Lung (tissue), 12 donors: Measurements from ENCODE around the gene USH2A. TPM values are rescaled to one million over a fixed set of nuclear protein-coding genes. Genes with fewer than 3 reads are reported as not detected.

Experiments used
- ATAC-seq: fragments of 200-7000 bp; cut with Tn5 transposase; one replicate; pipeline ENCODE4 v1.9.1; 2020; ENCODE audit warnings: moderate number of reproducible peaks; ENCODE audit not compliant: insufficient read depth, low FRiP score
- DNase-seq, 3 donors: peaks; one replicate each; pipeline ENCODE4 v3.0.0-alpha.2; 2013 to 2017
- H3K27ac ChIP-seq, 2 donors: one replicate each; pipeline ENCODE4 v1.5.1; 2013; ENCODE audit warnings: mild to moderate bottlenecking in 2 of 2, moderate library complexity in 2 of 2, control low read depth in 1 of 2, inconsistent platforms in 1 of 2, low read depth in 1 of 2, low read length in 1 of 2
- H3K27me3 ChIP-seq, 3 donors: one replicate each; pipeline ENCODE4 v1.5.1; 2013; ENCODE audit warnings: low read length in 2 of 3; ENCODE audit not compliant: control insufficient read depth in 3 of 3, insufficient read depth in 3 of 3
- H3K36me3 ChIP-seq, 4 donors: one replicate each; pipeline ENCODE4 v1.5.1; 2013; ENCODE audit warnings: low read length in 4 of 4, mild to moderate bottlenecking in 1 of 4, moderate library complexity in 1 of 4; ENCODE audit not compliant: control insufficient read depth in 4 of 4, insufficient read depth in 4 of 4
- H3K4me1 ChIP-seq, 5 donors: one replicate each; pipeline ENCODE4 v1.5.1; 2013; ENCODE audit warnings: low read length in 5 of 5, mild to moderate bottlenecking in 2 of 5, moderate library complexity in 1 of 5; ENCODE audit not compliant: control insufficient read depth in 5 of 5, insufficient read depth in 5 of 5
- H3K4me3 ChIP-seq: one replicate; pipeline ENCODE4 v1.5.1; 2013; ENCODE audit warnings: mild to moderate bottlenecking, control low read depth, moderate library complexity
- H3K9ac ChIP-seq, 2 donors: one replicate each; pipeline ENCODE4 v1.5.1; 2013; ENCODE audit warnings: low read length in 2 of 2, control low read depth in 1 of 2; ENCODE audit not compliant: insufficient read depth in 1 of 2
- H3K9me3 ChIP-seq, 4 donors: one replicate each; pipeline ENCODE4 v1.5.1; 2013; ENCODE audit warnings: low read length in 3 of 4, mild to moderate bottlenecking in 1 of 4, moderate library complexity in 1 of 4; ENCODE audit not compliant: control insufficient read depth in 4 of 4, insufficient read depth in 3 of 4
- CTCF ChIP-seq: IDR thresholded peaks from 2 replicates; pipeline ENCODE4 v1.5.1; 2012; ENCODE audit warnings: mild to moderate bottlenecking; ENCODE audit errors: control extremely low read depth, extremely low read depth
- WGBS, 2 donors: extraction: QIAGEN DNeasy Blood & Tissue Kit; methylation state at CpG; one replicate each; pipeline ENCODE4 v1.1.7; 2013; 5-methylcytosine and 5-hydroxymethylcytosine counted together
- polyA plus RNA-seq, 2 donors: library from polyadenylated mRNA; stranded (reverse); fragments of 200-250 nt; gene quantifications; one replicate each; pipeline ENCODE4 v1.2.1, GENCODE V29; 2013
- total RNA-seq, 2 donors: library from RNA; depleted of rRNA in 1 of 2; stranded (reverse); fragments of >200 nt in 1 of 2; gene quantifications; one replicate each; pipeline ENCODE4 v1.2.1, GENCODE V29; 2014 to 2021
- donor health status: control.
- donor health status: control.
- donor health status: Bipolar disorder and iron deficiency.
- donor health status: healthy.
- donor health status: DM: yes; HTN: yes; CAD: no.

Gene USH2A
- total and polyA plus RNA-seq, 4 donors: under 0.01 to 0.11 TPM; not detected in 2

DNA sequence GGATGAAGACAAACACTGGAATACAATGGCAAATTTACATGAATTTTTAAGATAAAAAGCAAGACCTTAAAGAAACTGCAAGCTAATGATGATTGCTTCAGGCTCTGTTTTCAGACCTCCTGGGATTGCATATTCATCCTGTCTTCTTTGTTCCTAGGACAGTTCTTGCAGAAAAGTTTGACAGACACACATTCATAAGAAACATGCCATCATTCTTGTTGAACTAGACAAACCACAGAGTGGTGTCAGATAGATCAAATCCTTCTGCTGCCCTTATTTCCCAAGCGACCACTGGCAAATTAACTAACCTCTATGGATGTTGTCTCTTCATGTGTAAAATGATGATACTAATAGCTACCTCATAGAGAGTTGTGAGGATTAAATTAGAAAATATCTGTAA lies 674.8 kb downstream of the USH2A start:
- Histone ChIP-seq H3K27me3 (no peaks in the 10 kb centered on the region), H3K9ac (no peak overlapping the region), H3K36me3 (no peaks in the 10 kb centered on the region), H3K4me1 (no peaks in the 10 kb centered on the region), H3K9me3 (no peaks in the 10 kb centered on the region), H3K27ac (no peak overlapping the region), H3K4me3 (no peak overlapping the region)
- ATAC-seq (no peak), DNase-seq (no peak)
- WGBS, 2 donors: 82 to 83% methylated on average over 1 of the region's 1 CpG
- no peak for TF ChIP-seq CTCF

GRCh38 chr1:215744419-215744818 lies 678.8 kb downstream of the USH2A start:
- H3K4me3 ChIP-seq: no peak overlapping the region
- no peak for TF ChIP-seq CTCF
- H3K9me3 ChIP-seq: no peaks in the 10 kb centered on the region
- no peaks in the 10 kb centered on the region for H3K27me3 ChIP-seq
- H3K9ac ChIP-seq: no peak overlapping the region
- no peak overlapping the region for H3K27ac ChIP-seq
- H3K36me3 ChIP-seq: no peaks in the 10 kb centered on the region
- DNase-seq (no peak), ATAC-seq (no peak)
- no peaks in the 10 kb centered on the region for H3K4me1 ChIP-seq
- WGBS, 2 donors: 62 to 71% methylated on average over 1 of the region's 1 CpG

GRCh38 chr1:215739025-215739424 lies 684.2 kb downstream of the USH2A start:
- ATAC-seq (no peak), DNase-seq (no peak)
- Histone ChIP-seq H3K27ac (no peak overlapping the region), H3K36me3 (no peaks in the 10 kb centered on the region), H3K4me1 (no peaks in the 10 kb centered on the region), H3K27me3 (no peaks in the 10 kb centered on the region), H3K9me3 (peaks cover 0 to 7% (median 1%) of the 10 kb centered on the region in 4 donors), H3K4me3 (no peak overlapping the region), H3K9ac (no peak overlapping the region)
- TF ChIP-seq CTCF: no peak
- 90 to 91% methylated on average over 3 of the region's 3 CpGs for WGBS, 2 donors

DNA sequence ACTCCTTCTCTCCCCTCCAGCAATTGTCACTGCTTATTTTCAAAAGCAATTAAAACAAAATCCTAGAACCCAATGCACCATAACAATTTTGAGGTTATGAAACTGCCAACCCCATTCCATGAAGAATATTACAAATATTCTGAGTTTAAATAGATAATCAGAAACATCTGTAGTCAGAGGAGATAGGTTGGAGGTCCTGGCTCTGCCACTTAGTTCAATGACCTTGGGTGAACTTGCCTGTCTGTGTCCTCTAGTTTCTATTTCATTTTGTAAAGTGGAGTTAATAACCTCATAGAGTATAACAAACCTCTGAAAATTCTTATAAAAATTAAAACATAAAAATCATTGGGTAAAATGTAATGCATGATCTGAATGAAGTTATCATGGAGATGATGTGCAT lies 691.5 kb downstream of the USH2A start:
- Histone ChIP-seq H3K9me3 (peaks cover 0 to 7% (median 5%) of the 10 kb centered on the region in 4 donors), H3K36me3 (no peaks in the 10 kb centered on the region), H3K9ac (no peak overlapping the region), H3K4me3 (no peak overlapping the region), H3K27ac (no peak overlapping the region), H3K4me1 (no peaks in the 10 kb centered on the region), H3K27me3 (no peaks in the 10 kb centered on the region)
- ATAC-seq (no peak), DNase-seq (no peak)
- TF ChIP-seq CTCF: no peak
